Gastroesophageal sphincter (tissue), 3 donors: ENCODE data around the gene RNASE4.

Experiments
- CTCF ChIP-seq, 4 experiments: fragments of 200-600 bp in 2 of 4; fragments of 450-650 bp in 2 of 4; sonication (generic) in 1 of 4; IDR thresholded peaks; one replicate each; pipeline ENCODE4 v1.5.1; 2017 to 2019; ENCODE audit warnings: antibody characterized with exemption in 4 of 4, mild to moderate bottlenecking in 2 of 4, moderate library complexity in 2 of 4
- EP300 ChIP-seq: sonication (generic); formaldehyde crosslinking; IDR thresholded peaks from one replicate; pipeline ENCODE4 v1.6.1; 2017; ENCODE audit warnings: antibody characterized with exemption, mild to moderate bottlenecking

- TF ChIP-seq EP300 (no peak), CTCF (IDR thresholded peaks at IDR 0.05) (no peak)
Measured at GRCh38 chr14:20657216-20658211, 26.8 kb upstream of the RNASE4 start.
